Body of pancreas (tissue), 4 donors: ENCODE measurements around the gene CHSY1. TPM values are rescaled to one million over a fixed set of nuclear protein-coding genes. Genes with fewer than 3 reads are reported as not detected.
A peak's percentile ranks its signal among the peaks of the same experiment; 100 is the strongest.

Experiments
- ATAC-seq: fragments of 150-250 bp; one replicate; pipeline ENCODE4 v1.9.1; 2016
- DNase-seq, 4 donors: peaks; one replicate each; pipeline ENCODE4 v3.0.0-alpha.2; 2019
- H3K27ac ChIP-seq, 4 donors: fragments of 200-600 bp; sonication (generic); 1 replicate in 3 of 4; 2 replicates in 1 of 4; pipeline versions ENCODE4 v1.5.1 to v1.6.1; 2016 to 2019; ENCODE audit warnings: mild to moderate bottlenecking in 1 of 4, mixed read lengths in 1 of 4, moderate library complexity in 1 of 4
- H3K27me3 ChIP-seq, 2 donors: fragments of 200-600 bp; sonication (generic); one replicate each; pipeline ENCODE4 v1.6.0; 2016; ENCODE audit warnings: mild to moderate bottlenecking in 1 of 2
- H3K36me3 ChIP-seq, 2 donors: fragments of 200-600 bp; sonication (generic); replicated peaks in 1 of 2; 2 replicates each; pipeline ENCODE4 v1.5.1; 2016; ENCODE audit warnings: low read depth in 2 of 2; ENCODE audit not compliant: insufficient read depth in 1 of 2
- H3K4me1 ChIP-seq: fragments of 200-600 bp; sonication (generic); one replicate; pipeline ENCODE4 v1.6.0; 2016
- H3K4me3 ChIP-seq, 2 donors: fragments of 200-600 bp; sonication (generic); 1 replicate in 1 of 2; 2 replicates in 1 of 2; pipeline ENCODE4 v1.5.1; 2016 to 2019
- H3K9me3 ChIP-seq, 3 donors: fragments of 200-600 bp; sonication (generic); 1 replicate in 2 of 3; 2 replicates in 1 of 3; pipeline ENCODE4 v1.5.1; 2016
- CTCF ChIP-seq, 7 experiments: fragments of 450-650 bp in 4 of 7; fragments of 200-600 bp in 3 of 7; sonication (generic) in 3 of 7; IDR thresholded peaks; one replicate each; pipeline ENCODE4 v1.5.1; 2016 to 2019; ENCODE audit warnings: antibody characterized with exemption in 7 of 7
- POLR2A ChIP-seq, 3 donors: fragments of 450-650 bp; IDR thresholded peaks; one replicate each; pipeline ENCODE4 v1.6.1; 2016; ENCODE audit warnings: antibody characterized with exemption in 3 of 3, mild to moderate bottlenecking in 2 of 3
- WGBS, 2 donors: methylation state at CpG; one replicate each; pipeline ENCODE4 v1.1.5; 2017; 5-methylcytosine and 5-hydroxymethylcytosine counted together
- intact Hi-C: fragments of 100-400 bp; cut with DNase I; formaldehyde crosslinking; loops from one replicate; pipeline ENCODE4 v1.15.1; 2023
- total RNA-seq, 2 donors: library from RNA; depleted of rRNA; stranded (reverse); fragments of >200 nt; gene quantifications; one replicate each; pipeline ENCODE4 v1.1.0, GENCODE V29; 2016

CHSY1 gene
- total RNA-seq, 2 donors from 2014 or later, result 7.8 to 12.2 TPM

- Histone ChIP-seq H3K4me3 (no peak overlapping the region), H3K27ac (peak overlapping the region in 3 of 4 donors; percentile 50 to 69 (median 57)), H3K27me3 (no peaks in the 10 kb centered on the region), H3K36me3 (no peaks in the 10 kb centered on the region), H3K4me1 (peaks cover 25% of the 10 kb centered on the region), H3K9me3 (no peaks in the 10 kb centered on the region)
- ATAC-seq (no peak), DNase-seq (no peak)
- TF ChIP-seq CTCF (IDR thresholded peaks at IDR 0.05) (no peak), POLR2A (IDR thresholded peaks at IDR 0.05) (no peak)
- intact Hi-C loops, result no loop called here
- WGBS, 2 donors, result 87 to 91% methylated on average over 17 of the region's 17 CpGs
Measured at GRCh38 chr15:101189409-101190091, 62.3 kb downstream of the CHSY1 start.

- Histone ChIP-seq H3K4me3 (no peak overlapping the region), H3K27me3 (no peaks in the 10 kb centered on the region), H3K27ac (peak overlapping the region; percentile 0 to 69 (median 54)), H3K4me1 (peaks cover 18% of the 10 kb centered on the region), H3K9me3 (no peaks in the 10 kb centered on the region), H3K36me3 (no peaks in the 10 kb centered on the region)
- intact Hi-C loops, result no loop called here
- WGBS, 2 donors, result 62 to 63% methylated on average over 29 of the region's 29 CpGs
- TF ChIP-seq POLR2A (IDR thresholded peaks at IDR 0.05), result peak in 1 of 3 donors; percentile 15
- no peak for TF ChIP-seq CTCF (IDR thresholded peaks at IDR 0.05)
- ATAC-seq, result peak; percentile 40
- DNase-seq, result no peak
Measured at GRCh38 chr15:101188637-101189408, 63.0 kb downstream of the CHSY1 start.

GRCh38 chr15:101187820-101188636, 63.8 kb downstream of the CHSY1 start:
- no peaks in the 10 kb centered on the region for H3K9me3 ChIP-seq
- H3K4me3 ChIP-seq, result no peak overlapping the region
- WGBS, 2 donors, result 29 to 37% methylated on average over 18 of the region's 18 CpGs
- ATAC-seq, result peak; percentile 52
- H3K4me1 ChIP-seq, result peaks cover 14% of the 10 kb centered on the region
- intact Hi-C loops, result no loop called here
- no peaks in the 10 kb centered on the region for H3K36me3 ChIP-seq
- H3K27me3 ChIP-seq, result no peaks in the 10 kb centered on the region
- peak overlapping the region; percentile 8 to 69 (median 54) for H3K27ac ChIP-seq
- no peak for TF ChIP-seq POLR2A (IDR thresholded peaks at IDR 0.05)
- no peak for TF ChIP-seq CTCF (IDR thresholded peaks at IDR 0.05)
- peak in 1 of 4 donors; percentile 32 for DNase-seq

- DNase-seq, result no peak
- no peak for ATAC-seq
- intact Hi-C loops, result no loop called here
- Histone ChIP-seq H3K4me3 (no peak overlapping the region), H3K27ac (no peak overlapping the region), H3K36me3 (no peaks in the 10 kb centered on the region), H3K4me1 (peaks cover 14% of the 10 kb centered on the region), H3K27me3 (no peaks in the 10 kb centered on the region), H3K9me3 (no peaks in the 10 kb centered on the region)
- no peak for TF ChIP-seq POLR2A (IDR thresholded peaks at IDR 0.05)
- TF ChIP-seq CTCF (IDR thresholded peaks at IDR 0.05), result no peak
- WGBS, 2 donors, result 92 to 95% methylated on average over 5 of the region's 5 CpGs
Measured at GRCh38 chr15:101185770-101186169, 66.1 kb downstream of the CHSY1 start.
